ENCODE data around the gene GLB1L2.

GLB1L2 gene

GRCh38 chr11:134349109-134349801 is 17.5 kb downstream of the GLB1L2 start:
- DNase-seq (ENCODE audit: low read depth in 2 of 2): no peak

DNA sequence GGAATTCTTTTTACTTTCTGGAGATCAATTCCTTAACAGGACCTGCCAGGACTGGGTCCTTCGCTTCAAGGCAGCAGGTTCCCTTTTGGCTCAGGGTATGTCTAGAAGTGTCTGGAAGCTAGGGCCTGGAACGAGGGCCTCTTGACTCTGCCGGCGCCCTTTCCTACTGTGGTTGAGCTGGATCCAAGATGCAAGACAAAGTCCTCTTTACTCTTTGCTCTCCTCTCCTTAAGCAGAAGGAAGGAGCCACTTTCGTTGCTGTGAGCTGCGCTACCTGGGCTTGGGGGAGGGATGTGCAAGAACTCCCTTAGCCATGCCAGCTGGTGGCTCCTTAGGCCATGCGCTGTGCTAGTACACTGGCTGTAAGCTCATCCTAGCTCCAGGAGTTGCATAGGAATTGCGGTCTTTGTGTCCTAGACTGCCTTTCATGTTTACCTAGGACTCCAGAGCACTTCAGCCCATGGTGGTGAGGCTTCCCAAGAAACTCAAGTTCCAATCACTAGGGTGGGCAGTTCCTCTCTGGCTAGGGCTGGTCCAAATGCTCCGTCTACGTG is 18.1 kb downstream of the GLB1L2 start:
- DNase-seq (ENCODE audit: low read depth in 2 of 2): no peak

DNA sequence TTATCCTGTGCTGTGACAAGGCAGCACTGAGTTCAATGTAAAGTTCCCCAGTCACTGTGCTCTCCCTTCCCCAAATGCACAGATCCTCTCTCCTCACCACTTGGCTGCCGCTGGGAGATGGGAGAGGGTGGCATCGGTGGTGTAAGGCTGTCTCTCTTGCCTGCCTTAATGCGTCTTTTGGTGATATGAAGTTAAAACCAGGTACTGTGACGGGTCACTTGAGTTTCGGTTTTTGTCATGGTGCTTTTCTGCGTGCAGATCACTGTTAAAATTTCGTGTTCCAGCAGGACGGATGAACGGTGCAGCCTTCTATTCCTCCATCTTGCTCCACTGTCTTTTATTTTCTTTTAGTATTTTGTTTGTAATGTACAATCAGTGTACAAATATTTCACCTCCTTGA is 18.6 kb downstream of the GLB1L2 start:
- DNase-seq (ENCODE audit: low read depth in 2 of 2): no peak

- DNase-seq (ENCODE audit: low read depth in 2 of 2): no peak
These were observed 20.3 kb downstream of the GLB1L2 start for GRCh38 chr11:134352111-134352510.

GRCh38 chr11:134355136-134355535 is 23.3 kb downstream of the GLB1L2 start:
- DNase-seq (ENCODE audit: low read depth in 2 of 2): no peak

DNA sequence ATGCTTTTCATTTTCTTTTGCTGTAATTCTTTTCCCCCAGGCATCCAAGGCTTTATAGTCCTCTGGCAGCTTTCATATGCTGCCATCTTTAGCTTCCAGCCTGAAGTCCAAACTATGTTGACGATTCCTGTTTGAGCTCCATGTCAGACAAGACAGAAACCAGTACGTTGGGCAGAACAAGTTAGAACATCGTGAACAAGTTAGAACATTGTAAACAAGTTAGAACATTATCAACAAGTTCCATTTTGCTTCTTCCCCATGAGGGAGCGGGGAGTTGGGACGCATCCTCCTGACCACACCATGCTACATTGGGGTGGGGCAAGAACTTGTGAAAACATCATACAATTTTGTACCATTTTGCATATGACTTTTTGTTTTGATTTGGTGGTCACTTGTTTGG is 23.9 kb downstream of the GLB1L2 start:
- DNase-seq (ENCODE audit: low read depth in 2 of 2): no peak

DNA sequence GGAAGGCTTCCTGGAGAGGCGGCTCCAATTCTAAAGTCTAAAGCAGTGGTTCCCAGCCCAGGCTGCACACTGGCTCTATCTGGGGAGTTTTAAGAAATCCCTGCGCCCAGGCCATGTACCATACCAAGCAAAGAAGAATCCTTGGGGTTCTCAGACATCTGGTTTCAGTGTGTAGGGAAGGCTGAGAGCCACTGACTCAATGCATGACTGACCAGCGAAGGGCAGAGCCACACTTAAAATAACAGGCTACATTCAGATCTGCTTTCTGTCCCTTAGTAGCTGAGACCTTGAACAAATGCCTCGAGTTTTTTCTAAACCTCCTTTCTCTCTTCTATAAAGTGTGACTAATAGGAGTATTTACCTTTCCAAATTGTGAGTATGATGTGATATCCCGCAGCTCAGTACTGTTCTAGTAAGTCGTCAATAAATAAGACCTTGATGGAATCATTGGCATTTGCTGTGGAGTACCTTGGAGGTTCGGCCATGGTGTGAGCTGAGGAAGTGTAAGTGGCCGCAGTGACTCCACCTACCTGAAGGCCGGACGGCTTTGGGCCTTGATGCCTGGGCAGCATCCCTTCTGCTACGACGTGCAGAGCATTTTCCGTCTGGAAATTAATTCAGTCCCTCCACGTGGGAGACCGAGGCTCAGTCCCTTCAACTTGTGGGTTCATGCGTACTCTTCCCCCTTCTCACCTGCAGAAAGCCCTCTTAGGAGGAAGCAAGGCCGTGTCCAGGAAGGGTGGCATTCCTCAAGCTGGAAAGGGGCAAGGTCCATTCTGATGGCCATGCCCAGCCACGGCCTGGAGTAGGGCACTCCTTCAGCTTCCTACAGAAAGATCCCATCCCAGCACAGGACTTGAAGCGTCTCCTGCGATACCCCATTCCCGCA is 25.1 kb downstream of the GLB1L2 start:
- DNase-seq (ENCODE audit: low read depth in 2 of 2): no peak

GRCh38 chr11:134357545-134357839 is 25.7 kb downstream of the GLB1L2 start:
- no peak for DNase-seq (ENCODE audit: low read depth in 2 of 2)

GRCh38 chr11:134358165-134358855 is 26.5 kb downstream of the GLB1L2 start:
- DNase-seq (ENCODE audit: low read depth in 2 of 2): no peak

DNA sequence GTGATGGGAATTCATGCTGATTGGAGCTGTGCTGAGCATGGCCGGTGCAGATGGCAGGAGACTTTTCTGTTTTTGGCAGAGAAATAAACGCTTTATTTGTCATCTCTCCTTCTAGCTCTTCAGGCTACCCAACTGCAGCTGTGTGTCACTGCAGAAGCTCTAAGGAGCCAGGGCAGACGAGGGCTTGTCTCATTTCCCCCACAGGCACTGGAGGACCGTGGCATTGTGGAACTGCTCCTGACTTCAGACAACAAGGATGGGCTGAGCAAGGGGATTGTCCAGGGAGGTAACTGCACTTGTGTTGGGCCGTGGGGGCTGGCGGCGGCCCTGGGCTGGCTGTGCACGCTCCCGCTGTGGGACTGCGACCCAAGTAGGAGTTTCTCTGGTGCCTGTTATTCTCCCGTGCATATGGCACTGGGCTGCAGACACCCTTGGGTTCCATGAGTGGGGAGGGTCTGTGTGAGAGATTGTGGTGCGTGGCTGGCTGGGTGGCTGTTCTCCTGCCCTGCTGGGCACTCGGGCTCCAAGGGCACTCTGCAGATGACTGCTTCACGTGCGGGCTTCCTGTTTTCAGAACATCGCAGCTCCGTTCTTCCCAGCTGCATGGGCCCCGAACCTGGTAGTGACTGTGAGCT is 27.2 kb downstream of the GLB1L2 start:
- DNase-seq (ENCODE audit: low read depth in 2 of 2): no peak

DNA sequence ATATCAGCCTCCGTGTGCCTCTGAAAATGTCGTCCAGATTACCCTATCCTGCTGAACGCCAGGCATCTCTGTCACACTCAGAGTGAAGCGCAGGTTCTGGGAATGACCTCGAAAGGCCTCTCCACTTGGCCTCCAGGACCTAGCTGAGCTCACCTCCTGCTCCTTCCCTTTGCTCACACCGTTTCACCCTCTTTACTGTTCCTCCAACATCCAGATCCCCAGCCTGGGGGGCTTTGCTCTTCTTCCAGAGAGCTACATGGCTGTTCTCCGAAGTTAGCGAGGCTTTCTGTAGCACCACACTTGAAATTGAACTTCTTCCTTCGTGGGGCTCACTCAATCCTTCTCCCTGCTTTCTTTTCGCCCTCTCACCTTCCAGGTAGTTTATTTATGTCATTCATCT is 27.9 kb downstream of the GLB1L2 start:
- no peak for DNase-seq (ENCODE audit: low read depth in 2 of 2)

- DNase-seq (ENCODE audit: low read depth in 2 of 2): peak; percentile 26 to 49
These were observed 28.5 kb downstream of the GLB1L2 start for GRCh38 chr11:134360050-134360835.

DNA sequence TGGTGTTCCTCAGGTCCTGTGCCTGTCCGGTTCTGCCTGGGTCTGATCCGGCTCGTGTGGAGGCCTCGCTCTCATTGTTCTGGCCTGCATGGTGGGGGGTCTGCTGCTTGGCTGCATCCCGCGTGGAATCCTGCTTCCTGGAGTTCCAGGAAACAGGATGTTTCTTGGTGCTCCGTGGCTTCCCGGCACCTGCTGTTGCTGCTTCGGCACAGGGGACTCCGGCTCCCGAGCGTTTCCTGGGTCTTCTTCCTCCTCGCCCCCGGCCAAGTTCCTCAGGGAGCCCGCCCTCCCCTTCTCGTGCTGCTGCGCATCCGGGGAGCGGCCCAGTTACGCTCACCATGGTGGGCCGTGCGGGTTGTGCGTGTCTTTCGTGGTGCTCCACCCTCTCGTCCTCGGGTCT is 29.9 kb downstream of the GLB1L2 start:
- DNase-seq (ENCODE audit: low read depth in 2 of 2): no peak

DNA sequence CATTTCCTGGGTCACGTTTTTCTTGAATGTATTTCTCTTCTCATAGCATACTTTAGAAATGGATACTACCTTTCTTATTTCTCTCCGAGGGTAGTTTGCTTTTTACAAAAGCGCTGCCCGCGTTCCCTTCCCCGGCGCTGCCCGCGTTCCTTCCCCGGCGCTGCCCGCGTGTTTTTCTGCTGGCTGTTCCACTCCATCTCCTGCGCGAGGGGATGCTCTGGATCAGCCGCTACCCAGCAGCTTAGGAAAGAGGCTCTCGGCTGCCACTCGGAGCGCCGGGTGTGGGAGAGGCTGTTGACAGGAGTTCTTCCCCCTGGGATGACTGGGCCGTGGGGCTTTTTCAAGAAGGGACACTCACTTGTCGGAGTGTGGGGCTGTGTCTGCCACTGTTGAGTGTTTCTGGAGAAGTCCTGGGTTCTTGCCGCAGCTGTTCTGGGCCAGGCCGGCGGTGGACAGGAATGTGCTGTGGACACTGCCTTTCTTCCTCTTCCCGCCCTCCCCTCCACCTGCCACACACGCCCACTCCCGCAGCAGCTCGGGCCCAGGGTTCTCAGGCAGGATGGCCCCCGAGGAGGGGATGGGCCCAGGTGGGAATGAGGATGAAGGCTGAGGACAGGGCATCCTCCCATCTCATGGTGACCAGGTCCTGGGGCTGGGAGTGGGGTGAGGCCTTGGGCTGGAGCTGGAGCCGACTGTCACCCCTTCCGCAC is 30.6 kb downstream of the GLB1L2 start:
- DNase-seq (ENCODE audit: low read depth in 2 of 2): no peak

DNA sequence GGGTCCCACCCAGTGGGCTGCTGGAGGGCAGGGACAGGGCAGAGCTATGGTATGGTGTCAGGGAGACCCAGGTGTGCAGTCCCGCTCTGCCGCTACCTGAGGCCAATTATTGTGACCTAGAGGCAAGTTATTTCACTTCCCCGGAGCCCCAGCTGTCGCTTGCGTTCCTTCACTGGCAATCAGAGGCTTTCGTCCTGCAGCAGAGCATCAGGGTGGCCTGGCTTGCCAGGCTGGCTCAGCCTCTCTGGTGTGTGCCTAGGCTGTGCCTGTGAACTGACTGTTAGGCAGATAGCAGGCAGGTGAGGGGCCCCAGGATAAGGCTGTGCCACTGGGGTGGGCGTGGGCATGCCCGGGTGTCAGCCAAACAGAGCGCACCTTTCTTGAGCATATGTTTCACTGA is 31.4 kb downstream of the GLB1L2 start:
- no peak for DNase-seq (ENCODE audit: low read depth in 2 of 2)

DNA sequence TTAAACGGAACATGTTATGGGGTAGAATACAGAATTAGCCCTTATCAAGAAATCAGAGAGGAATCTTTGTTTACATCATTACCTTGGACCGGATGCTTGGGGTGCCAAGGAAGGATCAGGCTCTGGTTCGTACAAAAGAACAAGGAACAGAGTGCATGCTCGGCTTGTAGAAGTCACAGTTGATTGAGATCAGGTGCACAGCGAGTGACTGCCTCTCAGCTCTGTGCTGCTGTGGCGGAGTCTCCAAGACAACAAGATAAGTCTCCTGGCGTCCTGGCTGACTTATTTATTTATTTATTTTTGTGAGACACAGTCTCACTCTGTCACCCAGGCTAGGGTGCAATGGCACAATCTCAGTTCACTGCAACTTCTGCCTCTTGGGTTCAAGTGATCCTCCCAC is 31.8 kb downstream of the GLB1L2 start:
- no peak for DNase-seq (ENCODE audit: low read depth in 2 of 2)

DNA sequence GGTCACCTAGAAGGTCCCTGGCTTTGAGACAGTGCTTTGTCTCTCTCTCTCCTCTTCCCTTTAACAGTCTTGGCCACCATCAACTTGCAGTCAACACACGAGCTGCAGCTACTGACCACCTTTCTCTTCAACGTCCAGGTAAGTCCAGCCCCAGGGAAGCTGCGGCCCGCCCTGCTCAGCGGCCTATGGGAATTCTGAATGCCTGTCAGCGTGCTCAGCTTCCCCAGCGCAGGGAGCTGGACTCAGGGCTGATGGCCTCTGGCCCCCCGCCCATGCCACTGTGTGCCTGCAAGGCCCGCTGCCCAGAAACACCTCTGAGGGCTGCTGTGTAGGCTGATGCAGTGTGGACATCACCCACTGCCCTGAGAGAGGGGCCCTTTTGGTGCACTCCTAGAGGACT is 32.5 kb downstream of the GLB1L2 start:
- DNase-seq (ENCODE audit: low read depth in 2 of 2): no peak

GRCh38 chr11:134365011-134365925 is 33.5 kb downstream of the GLB1L2 start:
- no peak for DNase-seq (ENCODE audit: low read depth in 2 of 2)

DNA sequence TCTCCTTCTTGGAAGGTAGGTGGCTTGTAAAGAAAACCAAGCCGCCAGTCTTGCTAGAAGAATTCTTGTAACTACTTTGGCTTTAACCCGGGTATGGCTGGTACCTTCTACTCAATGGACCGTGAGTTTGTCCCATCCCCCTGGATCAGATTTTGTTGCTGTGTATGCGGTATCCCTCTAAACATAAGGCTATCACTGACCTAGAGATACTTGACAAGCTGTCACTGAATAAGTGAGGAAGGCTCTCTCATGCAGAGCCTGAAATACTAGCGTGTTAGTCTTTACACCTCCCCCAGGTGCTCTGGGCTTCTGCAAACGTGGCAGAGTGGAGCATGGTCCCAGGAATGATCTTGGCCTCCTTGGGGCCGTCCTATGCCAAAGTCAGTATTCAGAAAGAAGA is 34.5 kb downstream of the GLB1L2 start:
- DNase-seq (ENCODE audit: low read depth in 2 of 2): no peak

DNA sequence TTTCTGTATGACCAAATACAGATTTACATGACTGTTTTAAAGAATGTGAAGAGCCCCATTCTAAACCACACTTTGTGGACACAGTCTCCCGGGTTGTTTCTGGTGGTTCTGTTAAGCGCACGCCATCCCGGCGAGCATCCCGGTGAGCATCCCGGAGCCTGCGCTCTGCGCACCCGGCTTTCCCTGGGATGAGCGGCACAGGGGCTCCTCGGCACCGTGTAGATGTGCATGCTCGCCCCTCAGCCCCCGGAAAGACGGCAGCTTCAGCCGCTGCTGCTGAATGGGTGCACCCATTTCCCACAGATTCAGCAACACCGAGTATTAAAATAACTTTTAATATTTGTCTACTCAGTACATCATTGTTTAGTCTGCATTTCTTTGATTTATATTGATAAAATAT is 36.0 kb downstream of the GLB1L2 start:
- DNase-seq (ENCODE audit: low read depth in 2 of 2): no peak
